Nucleus accumbens (tissue), 56 donors: Measurements from ENCODE around the gene PLSCR3.

Source experiments
- DNase-seq, 56 donors: peaks; one replicate each; lab custom pipeline; 2025; lab: John Stamatoyannopoulos, UW

The PLSCR3 gene

DNA sequence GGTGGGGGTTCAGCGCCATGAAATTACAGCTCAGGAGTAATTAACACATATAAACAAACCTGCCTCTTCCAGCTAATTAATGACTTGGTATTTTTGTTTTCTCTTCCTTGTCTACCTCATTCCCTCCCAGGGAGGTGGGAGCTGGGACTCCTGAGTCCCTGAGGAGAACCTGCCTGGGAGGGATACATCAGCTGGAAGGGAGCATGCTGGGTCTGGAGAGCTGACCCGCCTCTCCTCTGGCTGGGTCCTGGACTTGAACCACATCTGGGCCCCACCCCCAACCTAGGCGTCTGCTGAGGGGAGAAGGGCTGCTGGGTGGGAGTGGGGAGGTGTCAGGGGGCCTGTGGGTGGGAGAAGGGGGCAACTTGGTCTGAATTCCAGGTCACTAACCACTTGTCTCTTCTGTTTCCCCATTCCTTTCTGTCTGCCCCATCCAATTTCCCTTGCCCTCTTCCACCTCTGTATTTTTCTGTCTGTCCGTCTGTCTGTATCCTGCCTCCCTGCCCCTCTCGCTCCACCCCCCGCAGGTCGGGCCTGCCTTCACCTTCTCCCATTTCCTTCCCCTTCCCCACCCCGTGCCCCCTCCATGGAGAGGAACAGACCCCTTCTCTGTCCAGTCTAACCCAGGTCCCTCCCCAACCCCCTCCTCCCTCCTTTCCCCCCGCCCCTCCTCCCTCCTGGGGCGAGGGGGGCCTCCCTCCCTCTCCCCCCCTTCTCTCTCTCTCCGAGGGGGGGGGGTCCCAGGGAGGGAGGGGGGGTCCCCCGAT is 13.3 kb upstream of the PLSCR3 start, which contains the start of gene NLGN2:
NLGN2 (plus strand) TSS at position 361 of the 767 bp plus-strand sequence. CDS start 411 bp downstream, outside the sequence.
- DNase-seq = no peak

DNA sequence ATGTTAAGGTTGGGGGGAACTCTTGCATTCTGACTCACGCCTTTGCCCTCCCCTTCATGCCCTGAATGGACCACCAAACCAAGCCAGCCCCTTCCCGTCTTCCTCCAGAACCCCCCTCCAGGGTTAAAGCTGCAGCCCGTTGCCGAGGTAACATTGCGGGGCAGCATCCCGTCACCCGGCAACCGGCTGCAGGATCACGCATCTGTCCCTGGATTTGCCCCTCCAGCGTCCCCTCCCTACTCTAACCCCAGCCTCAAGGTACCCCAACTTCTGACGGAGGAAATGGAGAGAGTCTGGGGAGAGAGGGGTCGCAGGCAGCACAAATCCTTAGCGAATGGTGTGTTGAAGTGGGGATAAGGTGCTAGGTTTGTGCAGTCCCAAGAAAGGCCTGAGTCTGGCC is 12.8 kb upstream of the PLSCR3 start:
- no peak for DNase-seq

DNA sequence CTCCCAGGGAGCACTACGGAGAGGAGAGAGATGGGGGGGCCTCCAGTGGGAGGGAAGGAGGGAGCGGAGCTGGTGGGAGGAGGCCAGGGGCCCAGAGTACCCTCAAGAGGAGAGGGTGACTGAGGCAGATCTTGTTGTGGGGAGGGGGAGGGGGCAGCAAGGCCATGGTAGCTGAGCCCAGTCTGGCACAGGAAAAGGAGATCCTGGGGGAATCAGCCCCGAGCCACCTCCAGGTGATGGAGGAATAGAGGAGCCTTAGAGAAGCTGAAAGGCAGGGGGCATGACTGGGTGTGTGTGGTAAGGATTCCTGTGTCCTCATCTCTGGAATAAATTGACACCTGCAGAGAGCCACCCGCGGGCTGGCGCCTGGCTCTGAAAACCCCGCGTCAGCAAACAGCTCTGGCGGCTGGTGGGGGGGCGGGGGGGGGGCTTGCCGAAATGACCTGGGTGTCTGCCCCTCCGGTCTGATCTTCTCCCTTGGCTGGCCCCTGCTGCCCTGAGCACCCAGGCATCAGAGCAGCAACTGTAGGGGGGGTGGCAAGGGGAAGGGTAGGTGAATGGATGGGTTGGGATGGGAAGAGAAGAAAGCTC is 12.0 kb upstream of the PLSCR3 start:
- peak in 3 of 56 donors; percentile 8 to 21 (median 13) for DNase-seq

DNA sequence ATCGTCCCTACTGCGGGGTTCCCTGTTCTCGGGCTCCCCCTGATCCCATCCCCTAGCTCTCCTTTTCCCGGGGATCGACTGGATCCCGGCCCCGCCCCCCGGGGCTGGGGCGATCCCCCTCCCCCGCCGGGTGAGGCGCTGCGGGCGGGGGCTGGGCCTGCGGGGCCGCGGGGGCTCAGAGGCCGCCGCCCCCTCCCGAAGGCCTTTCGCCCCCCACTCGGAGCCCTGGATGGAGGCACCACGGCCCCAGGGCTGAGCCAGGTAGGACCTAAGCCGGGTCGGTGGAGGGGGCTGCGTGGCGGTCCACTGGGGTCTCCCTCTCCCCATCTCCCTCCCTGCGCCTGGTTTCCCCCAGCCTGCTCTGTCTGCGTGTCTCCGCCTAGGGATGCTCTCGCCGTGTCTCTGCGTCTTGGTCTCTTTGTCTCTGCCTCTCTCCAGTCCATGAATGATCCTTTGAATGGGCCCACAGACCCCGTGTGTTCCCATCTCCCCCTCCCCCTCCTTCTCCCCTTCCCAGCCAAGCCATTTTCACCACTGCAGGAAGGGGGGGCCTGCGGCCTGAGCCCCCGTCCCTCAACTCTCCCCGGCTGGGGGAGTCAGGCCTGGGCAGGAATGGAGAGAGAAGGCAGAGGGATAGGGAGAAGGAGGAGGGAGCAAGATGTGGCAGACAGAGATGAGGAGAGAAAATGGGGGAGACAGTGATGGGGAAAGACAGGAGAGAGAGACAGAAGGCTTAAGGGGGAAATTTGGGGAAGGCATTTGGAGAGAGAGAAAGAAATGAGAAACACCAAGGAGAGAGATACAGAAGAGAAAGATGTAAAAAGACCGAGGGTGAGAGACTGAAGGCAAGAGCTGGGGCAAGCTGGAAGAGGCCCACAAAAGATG is 11.3 kb upstream of the PLSCR3 start:
- DNase-seq = peak in 26 of 56 donors; percentile 8 to 68 (median 46)

DNA sequence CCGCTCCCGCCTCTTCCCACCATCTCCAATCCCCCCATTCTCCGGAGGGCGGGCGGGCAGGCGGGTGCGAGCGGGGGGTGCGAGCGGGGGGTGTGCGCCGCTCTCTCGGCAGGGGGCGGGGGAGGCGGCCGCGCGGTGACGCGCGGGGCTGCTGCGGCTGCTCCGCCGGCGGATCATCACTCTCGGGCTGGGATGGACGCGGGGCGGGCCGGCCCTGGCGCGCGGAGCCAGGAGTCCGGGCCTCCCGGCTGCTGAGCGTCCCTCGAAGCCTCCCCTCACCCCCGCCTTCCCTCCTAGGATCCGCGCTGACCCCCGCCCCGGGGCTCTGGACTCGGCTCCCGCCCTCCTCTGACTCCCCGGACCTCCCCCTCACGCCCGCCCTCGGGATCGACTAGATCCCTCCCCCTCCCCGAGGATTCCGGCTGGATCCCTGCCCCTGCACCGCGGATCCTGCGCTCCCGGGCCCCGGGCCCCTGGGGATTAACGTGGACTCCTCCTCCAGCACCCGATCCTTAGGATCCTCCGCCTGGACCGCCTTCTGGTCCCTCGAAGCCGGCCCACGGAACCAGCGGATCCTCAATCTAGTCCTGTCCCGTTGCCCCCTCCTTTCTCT is 10.5 kb upstream of the PLSCR3 start:
- peak in 11 of 56 donors; percentile 51 to 91 (median 72) for DNase-seq

DNA sequence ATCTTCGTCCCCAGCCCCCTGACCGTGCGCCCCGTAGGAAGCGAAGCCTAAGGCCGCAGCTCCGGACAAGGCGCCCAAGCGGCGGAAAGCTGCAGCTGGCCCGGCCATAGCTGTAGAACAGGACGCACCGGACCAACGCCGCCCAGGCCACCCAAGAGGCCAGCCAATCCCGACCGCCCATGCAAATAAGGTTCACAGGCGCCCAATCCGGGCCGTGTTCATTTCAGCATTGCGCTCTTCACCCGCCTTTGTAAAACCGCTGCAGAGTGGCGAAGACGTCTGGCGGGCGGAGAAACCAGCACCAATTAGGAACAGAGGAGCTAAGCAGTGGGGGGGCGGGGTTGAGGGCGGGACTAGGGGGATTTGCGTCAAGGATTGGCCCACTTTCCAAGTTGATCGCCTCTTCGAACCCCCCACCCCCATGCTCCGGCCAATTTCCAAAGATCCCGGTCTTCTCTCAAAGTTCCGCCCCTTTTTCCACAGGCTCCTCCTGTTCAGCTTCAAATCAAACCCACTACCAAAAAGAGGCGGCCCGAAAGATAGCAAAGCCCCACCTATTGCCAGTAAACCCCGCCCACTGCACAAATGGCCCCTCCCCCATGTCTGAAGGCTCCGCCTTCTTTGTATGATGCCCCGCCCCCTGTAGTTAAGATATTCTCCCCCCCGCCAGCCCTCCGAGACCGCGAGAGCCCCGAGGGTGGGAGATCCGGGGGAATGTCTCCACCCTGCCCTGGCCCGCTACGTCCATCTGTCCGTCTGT is 9.8 kb upstream of the PLSCR3 start, which contains the start of gene TMEM256:
TMEM256 (minus strand) TSS at position 121 of the 760 bp plus-strand sequence; CDS start at position 108, 13 bp downstream.
- peak; percentile 95 to 100 (median 99) for DNase-seq

DNA sequence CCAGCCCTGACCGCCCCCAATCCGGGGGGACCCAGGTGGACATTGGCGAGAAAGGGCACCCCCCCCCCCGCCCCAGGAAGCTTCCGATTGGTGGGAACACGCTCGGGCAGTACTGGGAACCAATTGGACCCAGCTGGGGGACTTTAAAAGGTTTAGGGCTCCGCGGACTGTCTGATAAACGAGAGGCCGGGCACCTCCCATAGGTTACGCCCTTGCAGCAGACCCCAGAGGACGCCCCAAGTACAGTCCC is 9.3 kb upstream of the PLSCR3 start:
- DNase-seq = peak in 2 of 56 donors; percentile 58 to 81

DNA sequence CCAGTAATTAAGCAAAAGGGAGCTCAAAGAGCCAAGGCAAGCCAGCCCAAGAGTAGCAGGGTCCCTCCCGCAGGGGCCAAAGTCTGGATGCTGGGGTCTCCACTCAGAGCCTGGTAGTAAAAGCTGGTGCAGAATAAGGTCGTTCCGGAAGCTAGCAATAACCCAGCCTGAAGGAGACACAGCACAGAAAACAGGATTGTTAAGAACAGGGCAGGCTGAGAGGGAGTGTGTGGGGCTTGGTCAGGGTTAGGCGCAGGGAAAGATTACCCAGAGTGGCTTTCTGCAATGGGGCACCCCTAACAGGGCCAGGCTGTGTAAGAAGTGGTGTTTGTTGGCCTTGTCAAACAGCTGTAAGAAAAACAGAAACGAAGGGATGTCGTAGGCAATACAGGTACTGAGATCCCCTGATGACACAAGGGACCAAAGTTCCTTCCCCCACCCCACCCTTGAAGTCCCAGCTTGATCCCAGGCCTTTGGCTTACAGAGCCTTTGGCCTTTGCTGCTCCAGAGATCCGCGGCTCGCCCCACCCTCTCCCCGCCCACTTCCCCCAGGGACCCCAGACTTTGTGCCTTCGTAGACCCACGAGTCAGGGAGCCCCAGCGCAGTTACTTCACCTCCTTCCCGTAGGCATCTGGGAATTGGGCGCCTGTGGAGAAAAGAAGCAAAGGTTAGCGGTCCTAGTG is 8.9 kb upstream of the PLSCR3 start:
- DNase-seq = no peak

DNA sequence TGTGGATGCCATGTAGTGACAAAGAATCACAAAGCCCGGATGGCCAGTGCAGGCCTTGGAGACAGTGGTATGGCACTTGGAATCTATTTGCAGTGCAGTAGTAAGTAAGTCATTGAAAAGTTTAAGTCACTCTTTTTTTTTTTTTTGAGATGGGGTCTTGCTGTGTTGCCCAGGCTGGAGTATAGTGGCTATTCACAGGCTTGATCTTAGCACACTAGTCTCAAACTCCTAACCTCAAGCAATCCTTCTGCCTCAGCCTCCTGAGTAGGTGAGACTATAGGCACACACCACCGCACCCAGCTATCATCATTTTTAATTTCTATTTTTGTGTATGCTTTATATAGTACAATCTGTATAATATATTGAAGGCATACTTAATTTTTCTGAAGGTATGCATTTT is 4.3 kb upstream of the PLSCR3 start:
- no peak for DNase-seq

DNA sequence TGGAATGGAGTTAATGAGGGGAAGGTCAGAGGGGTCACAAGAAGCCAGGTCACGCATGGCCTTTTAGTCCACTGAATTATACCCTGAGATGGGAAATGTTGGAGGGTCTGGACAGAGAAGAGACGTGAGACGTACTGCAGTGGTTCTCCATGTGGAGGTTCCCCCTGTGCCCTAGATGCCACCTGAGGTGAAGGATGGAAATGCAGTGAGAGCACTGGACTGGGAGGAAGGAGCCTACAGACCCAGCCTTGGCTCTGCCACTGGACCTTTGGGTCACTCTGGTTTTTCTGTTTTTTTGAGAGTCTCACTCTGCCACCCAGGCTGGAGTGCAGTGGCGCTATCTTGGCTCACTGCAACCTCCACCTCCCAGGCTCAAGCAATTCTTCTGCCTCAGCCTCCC is 1.8 kb upstream of the PLSCR3 start:
- DNase-seq = no peak

DNA sequence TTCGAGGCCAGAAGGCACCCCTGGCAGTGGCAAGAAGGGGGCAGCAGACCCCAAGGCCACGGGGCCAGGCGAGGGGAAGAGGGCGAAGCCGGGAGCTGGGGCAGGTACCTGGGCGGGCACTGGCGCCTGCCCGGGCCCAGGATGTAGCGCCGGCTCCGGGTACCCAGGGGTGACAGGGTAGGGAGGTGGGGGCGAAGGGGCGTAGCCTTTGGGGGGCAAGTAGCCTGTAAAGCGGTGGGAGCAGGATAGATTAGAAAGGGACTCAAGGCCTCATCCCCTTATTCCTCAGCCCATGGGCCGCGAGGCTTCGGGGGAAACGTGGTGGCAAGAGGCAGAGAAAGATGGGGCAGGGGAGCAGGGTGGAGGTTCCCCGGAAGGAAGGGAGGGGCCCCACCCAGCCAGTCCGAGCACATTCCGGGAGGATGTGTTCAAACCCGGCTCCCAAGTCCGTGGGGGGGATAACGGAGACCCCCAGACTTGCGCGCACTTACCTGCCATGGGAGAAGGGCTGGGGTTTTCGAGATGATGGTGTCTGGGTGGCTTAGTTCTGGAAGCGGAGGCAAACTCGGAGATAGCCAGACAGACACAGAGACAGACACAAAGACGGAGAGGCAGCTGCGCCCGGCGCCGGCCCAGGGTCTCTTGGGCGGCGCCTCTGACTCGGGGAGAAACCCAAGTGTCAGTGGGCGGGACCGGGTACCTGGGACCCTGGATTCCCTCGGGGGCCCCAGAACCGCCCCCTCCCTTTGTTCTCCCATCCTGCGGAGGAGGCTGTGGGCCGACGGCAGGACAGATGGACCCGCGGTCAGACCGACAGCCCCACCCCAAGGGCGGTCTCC is 493 bp downstream of the PLSCR3 start:
- peak in 2 of 56 donors; percentile 49 to 85 for DNase-seq

DNA sequence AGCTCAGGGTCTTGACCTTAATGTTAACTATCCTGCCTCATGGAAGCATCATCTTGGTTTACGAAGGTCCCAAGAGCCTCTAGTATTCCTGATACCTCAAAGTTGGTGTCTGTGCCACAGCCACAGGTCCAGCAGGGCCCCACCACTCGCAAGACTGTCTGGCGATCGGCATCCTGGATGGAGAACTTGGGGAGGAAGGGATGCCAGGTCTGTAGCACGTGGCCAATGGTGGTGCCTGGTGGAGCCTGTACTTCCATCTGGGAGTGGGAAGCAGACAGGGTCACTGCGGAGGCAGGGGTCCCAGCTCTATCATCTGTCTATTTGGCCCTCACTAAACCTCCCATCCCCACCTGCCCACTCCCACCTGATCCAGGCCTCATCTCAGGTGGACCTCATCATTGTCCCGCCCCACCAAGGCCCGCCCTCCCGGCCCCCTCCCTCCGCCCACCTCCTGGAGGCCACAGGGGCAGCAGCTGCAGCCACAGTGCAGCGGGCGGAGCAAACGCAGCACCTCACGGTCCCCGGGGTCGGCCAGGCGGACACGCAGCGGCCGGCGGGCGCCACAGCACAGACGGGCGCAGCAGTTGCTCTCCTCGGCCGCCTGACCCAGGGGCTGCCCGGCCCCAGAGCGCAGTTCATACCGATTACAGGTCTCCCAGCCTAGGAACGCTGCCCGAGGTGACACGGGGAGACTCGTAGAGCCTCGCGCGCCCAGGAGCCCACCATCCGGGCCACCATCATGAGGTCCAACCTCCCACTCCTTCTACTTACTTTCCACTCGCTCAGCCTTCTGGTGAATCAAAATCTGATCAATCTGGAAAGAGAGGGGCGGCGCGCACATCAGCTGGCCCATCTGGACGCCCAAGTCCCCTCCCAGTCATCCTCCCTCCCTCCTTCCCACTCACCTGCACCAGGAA is 1.4 kb downstream of the PLSCR3 start:
- DNase-seq = no peak

DNA sequence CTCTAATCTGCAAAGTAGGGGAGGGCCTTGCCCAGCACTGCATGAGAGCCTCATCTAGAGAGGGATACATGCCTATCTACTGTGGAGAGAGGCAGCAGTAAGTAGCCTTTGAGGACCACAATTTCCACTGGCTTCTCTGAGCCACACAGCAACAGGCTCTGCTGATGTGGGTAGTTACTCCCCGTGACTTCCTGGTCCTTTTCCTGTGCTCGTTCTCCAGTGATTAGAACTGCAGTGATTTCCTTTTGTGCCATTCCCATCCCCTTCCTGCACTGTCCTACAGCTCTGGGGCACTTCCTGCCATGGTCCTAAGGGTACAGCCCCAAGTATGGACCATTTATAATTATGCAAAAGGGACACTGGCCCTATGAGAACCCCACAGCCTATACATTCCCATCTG is 3.0 kb downstream of the PLSCR3 start:
- no peak for DNase-seq

DNA sequence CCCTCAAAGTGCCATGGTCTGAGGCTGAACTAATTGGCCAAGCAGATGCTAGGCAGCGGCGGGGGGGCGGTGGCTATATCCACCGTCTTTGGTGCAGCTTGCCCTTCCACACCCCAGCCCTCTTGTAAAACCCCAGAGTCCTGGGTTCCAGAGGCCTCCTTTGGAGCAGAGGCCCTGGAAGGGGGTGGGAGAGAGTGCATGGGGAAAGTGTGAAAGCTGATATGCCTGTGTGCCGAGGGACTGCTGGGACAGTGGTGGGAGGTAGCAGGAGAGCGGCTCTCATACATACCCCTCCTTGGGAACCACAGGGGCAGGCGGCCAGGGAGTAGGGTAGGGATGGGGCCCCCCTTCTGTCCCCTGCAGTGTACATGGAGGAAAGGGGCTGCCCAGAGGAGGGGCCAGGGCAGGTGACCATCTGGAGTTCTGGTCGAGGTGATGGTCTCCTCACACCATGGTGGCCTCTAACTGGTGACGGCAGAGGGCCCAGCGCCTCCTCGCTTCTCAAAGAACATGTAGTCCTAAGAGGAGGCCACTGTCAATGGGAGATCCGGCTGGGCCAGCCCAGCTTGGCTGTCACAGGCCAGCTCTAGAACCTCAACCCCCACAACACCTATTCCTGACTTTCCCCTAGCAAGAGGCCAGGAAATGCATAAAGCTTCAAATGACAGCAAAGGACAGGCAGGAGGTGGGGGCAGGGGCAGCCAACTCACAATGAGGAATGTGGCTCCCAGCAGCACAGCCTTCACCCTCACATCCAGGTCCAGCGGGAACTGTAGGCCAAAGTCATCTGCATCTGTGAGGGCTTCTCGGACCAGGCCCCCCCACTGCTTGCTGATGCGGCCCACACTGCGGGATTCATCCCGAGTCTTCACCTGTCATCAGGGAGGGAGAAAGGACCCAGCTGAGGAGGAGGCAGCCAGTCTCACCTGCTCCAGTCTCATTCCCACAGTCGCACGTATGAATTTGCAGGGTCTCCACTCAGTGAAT is 4.1 kb downstream of the PLSCR3 start:
- no peak for DNase-seq

DNA sequence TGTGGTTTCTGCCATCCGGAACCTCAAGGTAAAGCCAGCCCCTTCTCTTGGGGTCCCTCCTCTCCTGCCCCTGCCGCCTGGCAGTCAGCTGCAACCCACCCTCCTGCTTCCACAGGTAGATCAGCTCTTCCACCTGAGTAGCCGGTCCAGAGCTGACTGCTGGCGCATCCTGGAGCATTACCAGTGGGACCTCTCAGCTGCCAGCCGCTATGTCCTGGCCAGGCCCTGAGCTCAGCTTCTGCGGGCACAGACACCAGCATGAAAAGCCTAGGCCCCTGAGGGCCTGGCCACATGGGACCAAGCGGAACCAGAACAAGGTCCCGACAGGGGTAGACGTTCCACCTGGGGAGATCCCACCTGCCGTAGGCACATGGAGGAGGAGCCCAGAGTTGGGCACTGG is 5.5 kb downstream of the PLSCR3 start:
- DNase-seq = no peak

DNA sequence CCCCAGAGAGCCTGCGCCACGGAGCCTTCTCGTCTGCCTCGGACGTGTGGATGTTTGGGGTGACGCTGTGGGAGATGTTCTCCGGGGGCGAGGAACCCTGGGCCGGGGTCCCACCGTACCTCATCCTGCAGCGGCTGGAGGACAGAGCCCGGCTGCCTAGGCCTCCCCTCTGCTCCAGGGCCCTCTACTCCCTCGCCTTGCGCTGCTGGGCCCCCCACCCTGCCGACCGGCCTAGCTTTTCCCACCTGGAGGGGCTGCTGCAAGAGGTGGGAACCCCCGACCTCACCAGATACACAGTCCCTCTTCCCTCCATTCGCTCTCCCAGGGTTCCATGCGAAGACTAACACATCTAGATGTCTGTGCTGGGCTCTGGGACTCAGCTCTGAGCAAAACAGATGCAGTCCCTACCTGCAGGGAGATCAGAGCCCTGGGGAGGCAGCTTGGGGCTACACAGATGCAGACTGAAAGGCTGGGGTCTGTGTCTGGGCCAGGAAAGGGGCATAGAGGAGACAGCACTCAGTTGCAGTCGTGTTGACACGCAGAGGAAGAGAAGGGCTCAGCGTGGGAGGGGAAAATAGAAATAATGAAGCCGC is 9.7 kb downstream of the PLSCR3 start:
- peak in 1 of 56 donors; percentile 14 for DNase-seq
